ENCODE data around the gene GPD2. TPM values are rescaled to one million over a fixed set of nuclear protein-coding genes. Genes with fewer than 3 reads are reported as not detected.

Gene GPD2
- total and polyA plus RNA-seq, 12 donors = 3.7 to 20.9 (median 14.3) TPM

DNA sequence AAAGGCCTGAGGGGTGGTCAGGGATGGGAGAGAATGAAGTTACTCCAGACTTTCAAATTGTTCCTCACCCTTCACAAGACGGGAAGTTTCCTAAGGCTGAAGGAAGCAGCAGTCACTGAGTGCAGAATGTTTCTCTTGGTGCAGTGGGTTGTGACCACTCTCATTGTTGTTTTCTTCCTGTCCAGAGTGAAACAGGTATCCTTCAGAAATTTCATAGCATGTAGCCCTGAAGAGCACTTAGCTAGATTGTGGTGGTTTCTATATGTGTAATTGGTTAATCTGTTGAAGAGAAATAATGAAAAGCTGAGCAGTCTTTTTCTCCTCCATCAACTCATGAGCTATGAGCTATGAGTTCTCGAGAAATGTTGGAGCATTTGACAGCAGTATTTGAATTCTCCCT is 96.8 kb downstream of the GPD2 start:
- intact Hi-C loops (cut with DNase I) = no loop called here
- ATAC-seq (no peak), DNase-seq (no peak)
- H3K36me3 ChIP-seq = peaks cover 0 to 10% (median 0%) of the 10 kb centered on the region in 9 donors
- no peak for TF ChIP-seq CTCF (IDR thresholded peaks at IDR 0.05)
- peaks cover 0 to 7% (median 0%) of the 10 kb centered on the region in 9 donors for H3K4me1 ChIP-seq
- H3K27ac ChIP-seq = no peak overlapping the region
- H3K27me3 ChIP-seq = no peaks in the 10 kb centered on the region
- H3K4me3 ChIP-seq = no peak overlapping the region
- peaks cover 0 to 9% (median 0%) of the 10 kb centered on the region in 11 donors for H3K9me3 ChIP-seq
- 83 to 88% methylated on average over 2 of the region's 2 CpGs for WGBS, 2 donors

- intact Hi-C loops (cut with DNase I) = no loop called here
- DNase-seq (no peak), ATAC-seq (no peak)
- no peak overlapping the region for H3K27ac ChIP-seq
- H3K27me3 ChIP-seq = no peaks in the 10 kb centered on the region
- 95 to 97% methylated on average over 2 of the region's 2 CpGs for WGBS, 2 donors
- H3K9me3 ChIP-seq = peaks cover 0 to 9% (median 0%) of the 10 kb centered on the region in 11 donors
- no peak overlapping the region for H3K4me3 ChIP-seq
- H3K4me1 ChIP-seq = peaks cover 0 to 11% (median 0%) of the 10 kb centered on the region in 9 donors
- H3K36me3 ChIP-seq = peaks cover 0 to 1% (median 0%) of the 10 kb centered on the region in 9 donors
- no peak for TF ChIP-seq CTCF (IDR thresholded peaks at IDR 0.05)
Observed at GRCh38 chr2:156536534-156536933, 100.4 kb downstream of the GPD2 start.

- no peak overlapping the region for H3K4me3 ChIP-seq
- ATAC-seq (no peak), DNase-seq (no peak)
- WGBS, 2 donors = 80% methylated on average over 4 of the region's 4 CpGs
- H3K9me3 ChIP-seq = peaks cover 0 to 9% (median 0%) of the 10 kb centered on the region in 11 donors
- intact Hi-C loops (cut with DNase I) = no loop called here
- no peaks in the 10 kb centered on the region for H3K27me3 ChIP-seq
- no peak overlapping the region for H3K27ac ChIP-seq
- no peaks in the 10 kb centered on the region for H3K36me3 ChIP-seq
- H3K4me1 ChIP-seq = peaks cover 0 to 11% (median 0%) of the 10 kb centered on the region in 9 donors
- no peak for TF ChIP-seq CTCF (IDR thresholded peaks at IDR 0.05)
Observed at GRCh38 chr2:156537141-156537540, 101.0 kb downstream of the GPD2 start.

- intact Hi-C loops (cut with DNase I) = no loop called here
- Histone ChIP-seq H3K27ac (no peak overlapping the region), H3K4me3 (no peak overlapping the region), H3K27me3 (no peaks in the 10 kb centered on the region), H3K4me1 (peaks cover 0 to 5% (median 0%) of the 10 kb centered on the region in 9 donors), H3K9me3 (peaks cover 0 to 9% (median 0%) of the 10 kb centered on the region in 11 donors), H3K36me3 (peaks cover 0 to 4% (median 0%) of the 10 kb centered on the region in 9 donors)
- ATAC-seq = no peak
- DNase-seq = no peak
- 93 to 100% methylated on average over 2 of the region's 2 CpGs for WGBS, 2 donors
- TF ChIP-seq CTCF (IDR thresholded peaks at IDR 0.05) = no peak
Observed at GRCh38 chr2:156538083-156538504, 101.9 kb downstream of the GPD2 start.
